ENCODE measurements around the gene CDC42EP1.

DNA sequence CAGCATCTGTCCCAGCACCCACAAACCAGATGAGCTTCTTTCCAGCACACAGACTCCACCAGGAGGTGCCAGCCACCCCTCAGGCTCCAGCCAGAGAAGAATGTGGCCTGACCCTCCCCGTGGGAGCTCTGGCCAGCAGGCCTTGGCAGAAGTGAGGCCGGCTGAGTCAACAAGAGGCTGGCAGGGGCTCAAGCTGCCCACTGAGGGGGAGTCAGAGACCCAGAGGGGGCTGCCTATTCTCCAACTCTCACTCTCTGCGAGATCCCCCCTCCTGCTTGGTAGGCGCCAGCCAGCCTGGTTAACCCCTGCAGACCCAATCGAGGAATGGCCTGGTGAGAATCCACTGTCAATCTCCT is 10.6 kb upstream of the CDC42EP1 start:
- no peak for TF ChIP-seq POLR2A (IDR thresholded peaks at IDR 0.05)
- TF ChIP-seq, protein P1, sequence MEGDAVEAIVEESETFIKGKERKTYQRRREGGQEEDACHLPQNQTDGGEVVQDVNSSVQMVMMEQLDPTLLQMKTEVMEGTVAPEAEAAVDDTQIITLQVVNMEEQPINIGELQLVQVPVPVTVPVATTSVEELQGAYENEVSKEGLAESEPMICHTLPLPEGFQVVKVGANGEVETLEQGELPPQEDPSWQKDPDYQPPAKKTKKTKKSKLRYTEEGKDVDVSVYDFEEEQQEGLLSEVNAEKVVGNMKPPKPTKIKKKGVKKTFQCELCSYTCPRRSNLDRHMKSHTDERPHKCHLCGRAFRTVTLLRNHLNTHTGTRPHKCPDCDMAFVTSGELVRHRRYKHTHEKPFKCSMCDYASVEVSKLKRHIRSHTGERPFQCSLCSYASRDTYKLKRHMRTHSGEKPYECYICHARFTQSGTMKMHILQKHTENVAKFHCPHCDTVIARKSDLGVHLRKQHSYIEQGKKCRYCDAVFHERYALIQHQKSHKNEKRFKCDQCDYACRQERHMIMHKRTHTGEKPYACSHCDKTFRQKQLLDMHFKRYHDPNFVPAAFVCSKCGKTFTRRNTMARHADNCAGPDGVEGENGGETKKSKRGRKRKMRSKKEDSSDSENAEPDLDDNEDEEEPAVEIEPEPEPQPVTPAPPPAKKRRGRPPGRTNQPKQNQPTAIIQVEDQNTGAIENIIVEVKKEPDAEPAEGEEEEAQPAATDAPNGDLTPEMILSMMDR (IDR thresholded peaks at IDR 0.05): no peak

All from Peyer's patch (tissue), 4 donors.